Esophagus (tissue), 2 donors: ENCODE measurements around the gene RBM12. TPM values are rescaled to one million over a fixed set of nuclear protein-coding genes. Genes with fewer than 3 reads are reported as not detected.
"Not testable (repeated sequence)": the region's sequence is repeated elsewhere in the genome, so short reads cannot be mapped to it uniquely, and the experiment has no call there.

Experiments
- H3K27ac ChIP-seq, 2 donors: one replicate each; pipeline ENCODE4 v1.5.1; 2013; ENCODE audit warnings: low read depth in 2 of 2, mild to moderate bottlenecking in 2 of 2, inconsistent platforms in 1 of 2, low read length in 1 of 2, moderate library complexity in 1 of 2
- H3K27me3 ChIP-seq, 2 donors: one replicate each; pipeline ENCODE4 v1.6.1; 2013; ENCODE audit warnings: low read length in 2 of 2, control low read depth in 1 of 2, mild to moderate bottlenecking in 1 of 2; ENCODE audit not compliant: insufficient read depth in 2 of 2, control insufficient read depth in 1 of 2
- H3K36me3 ChIP-seq, 2 donors: one replicate each; pipeline ENCODE4 v1.6.1; 2013; ENCODE audit warnings: low read length in 1 of 2; ENCODE audit not compliant: control insufficient read depth in 2 of 2, insufficient read depth in 2 of 2
- H3K4me1 ChIP-seq, 2 donors: one replicate each; pipeline ENCODE4 v1.6.1; 2013; ENCODE audit warnings: low read length in 1 of 2; ENCODE audit not compliant: control insufficient read depth in 2 of 2, insufficient read depth in 2 of 2
- H3K4me3 ChIP-seq, 2 donors: one replicate each; pipeline ENCODE4 v1.5.1; 2013; ENCODE audit warnings: low read length in 2 of 2, mild to moderate bottlenecking in 2 of 2, low read depth in 1 of 2, moderate library complexity in 1 of 2
- H3K9me3 ChIP-seq, 2 donors: one replicate each; pipeline ENCODE4 v1.6.1; 2013; ENCODE audit warnings: mild to moderate bottlenecking in 2 of 2, low read depth in 1 of 2, low read length in 1 of 2, moderate library complexity in 1 of 2; ENCODE audit not compliant: control insufficient read depth in 2 of 2, insufficient read depth in 1 of 2
- WGBS, 2 donors: extraction: QIAGEN DNeasy Blood & Tissue Kit; methylation state at CpG; one replicate each; pipeline ENCODE4 v1.1.7; 2013; 5-methylcytosine and 5-hydroxymethylcytosine counted together
- polyA plus RNA-seq, 2 donors: library from polyadenylated mRNA; stranded (reverse); fragments of 200-250 nt; gene quantifications; one replicate each; pipeline ENCODE4 v1.2.3, GENCODE V29; 2013
- donor health status: healthy with polysubstance abuse.
- donor health status: Bipolar disorder and iron deficiency.

RBM12 gene
- polyA plus RNA-seq, 2 donors, result 9.4 to 15.3 TPM

DNA sequence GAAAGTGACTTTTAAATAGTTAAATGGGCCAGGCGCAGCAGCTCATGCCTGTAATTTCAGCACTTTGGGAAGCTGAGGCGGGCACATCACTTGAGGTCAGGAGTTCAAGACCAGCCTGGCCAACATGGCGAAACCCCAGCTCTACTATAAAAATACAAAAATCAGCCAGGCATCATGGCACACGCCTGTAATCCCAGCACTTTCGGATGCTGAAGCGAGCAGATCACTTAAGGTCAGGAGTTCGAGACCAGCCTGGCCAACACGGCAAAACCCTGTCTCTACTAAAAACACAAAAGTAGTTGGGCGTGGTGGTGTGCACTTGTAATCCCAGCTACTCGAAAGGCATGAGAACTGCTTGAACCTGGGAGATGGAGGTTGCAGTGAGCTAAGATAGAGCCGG lies 41.2 kb upstream of the RBM12 start:
- H3K4me1 ChIP-seq, result not testable (repeated sequence)
- 88 to 92% methylated on average over 11 of the region's 11 CpGs for WGBS, 2 donors

DNA sequence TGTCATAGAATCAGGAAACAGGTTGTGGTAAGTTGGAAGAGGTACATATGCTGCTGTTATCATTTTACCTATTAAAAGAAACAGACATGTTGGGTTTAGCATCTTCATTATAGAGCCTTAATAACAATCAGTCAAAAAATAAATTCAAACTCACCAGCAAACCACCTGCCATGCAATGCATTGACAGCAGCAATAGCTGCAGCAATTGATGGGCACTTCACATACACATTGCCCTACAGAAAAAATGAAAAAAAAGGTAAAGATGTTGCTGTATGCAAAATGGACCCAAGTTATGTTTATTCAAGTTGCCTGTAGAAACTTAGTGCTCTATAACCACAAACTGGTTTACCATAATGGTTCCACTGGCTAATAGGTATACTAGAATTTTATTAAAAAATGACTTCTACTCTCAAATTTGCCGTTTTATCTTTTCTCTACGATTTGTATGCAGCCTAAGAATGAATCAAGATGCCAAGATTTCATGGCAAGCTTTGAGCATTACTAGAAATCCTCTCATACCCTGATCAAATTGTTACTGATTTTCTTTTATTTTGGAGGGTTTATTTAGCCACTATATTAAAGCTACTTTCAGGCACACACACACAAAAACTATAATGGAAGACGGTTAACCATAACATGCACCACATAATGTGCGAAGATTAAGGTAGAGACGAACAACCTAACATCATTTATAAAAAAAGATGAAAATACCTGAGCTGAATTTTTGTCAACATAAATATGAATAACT lies 40.0 kb upstream of the RBM12 start:
- peaks cover 0 to 12% of the 10 kb centered on the region in 2 donors for H3K36me3 ChIP-seq
- no peak overlapping the region for H3K4me3 ChIP-seq
- H3K27ac ChIP-seq, result no peak overlapping the region
- no peaks in the 10 kb centered on the region for H3K27me3 ChIP-seq
- no peaks in the 10 kb centered on the region for H3K9me3 ChIP-seq
- no peaks in the 10 kb centered on the region for H3K4me1 ChIP-seq
- 84 to 86% methylated on average over 5 of the region's 5 CpGs for WGBS, 2 donors

More for the DNA sequence above, 41.2 kb upstream of the RBM12 start:
- H3K9me3 ChIP-seq, H3K27ac ChIP-seq, H3K27me3 ChIP-seq, H3K4me3 ChIP-seq: not testable (repeated sequence)
- H3K36me3 ChIP-seq, result peaks cover 4 to 12% of the 10 kb centered on the region in 2 donors

DNA sequence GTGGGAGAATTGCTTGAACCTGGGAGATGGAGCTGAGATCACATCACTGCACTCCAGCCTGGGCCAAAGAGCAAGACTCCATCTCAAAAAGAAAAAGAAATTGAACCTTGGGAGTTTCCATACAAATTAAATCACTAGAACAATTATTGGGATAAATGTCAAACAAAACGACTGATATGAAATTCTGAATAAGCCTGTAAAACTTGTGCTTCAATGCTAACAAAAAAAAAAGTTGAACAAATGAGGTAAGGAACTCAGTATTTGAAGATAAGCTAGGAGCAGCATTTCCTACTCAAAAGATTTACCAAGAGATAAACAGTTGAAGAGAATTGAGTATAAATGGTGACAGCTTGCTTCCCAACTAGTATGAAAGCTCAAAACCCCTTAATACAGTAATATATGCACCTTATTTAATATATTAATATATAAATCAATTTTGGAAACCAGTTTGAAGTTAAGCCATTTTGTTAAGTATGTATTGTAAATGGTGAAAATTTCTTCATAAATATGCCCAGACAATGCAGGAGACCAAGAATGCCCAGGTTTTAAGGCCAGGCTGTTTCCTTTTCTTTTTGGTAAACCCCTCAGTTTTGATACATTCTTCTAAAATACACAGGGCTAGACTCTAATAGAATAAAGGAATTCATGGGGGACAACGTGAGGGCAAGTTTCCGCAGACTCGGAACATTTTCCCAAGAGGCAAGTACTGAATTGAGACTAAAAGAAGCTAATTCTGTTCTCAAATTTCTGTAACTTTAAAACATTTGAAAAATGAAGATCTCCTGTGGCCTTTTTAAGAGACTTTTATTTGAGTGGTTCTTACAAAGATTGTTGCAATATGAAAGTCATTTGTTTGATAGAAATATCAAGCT lies 38.4 kb upstream of the RBM12 start:
- Histone ChIP-seq H3K36me3 (peaks cover 0 to 12% of the 10 kb centered on the region in 2 donors), H3K27me3 (no peaks in the 10 kb centered on the region), H3K9me3 (peaks cover 0 to 2% of the 10 kb centered on the region in 2 donors), H3K4me1 (peaks cover 4% of the 10 kb centered on the region in 2 donors), H3K27ac (no peak overlapping the region), H3K4me3 (no peak overlapping the region)
- WGBS, 2 donors, result 62 to 66% methylated on average over 4 of the region's 4 CpGs

DNA sequence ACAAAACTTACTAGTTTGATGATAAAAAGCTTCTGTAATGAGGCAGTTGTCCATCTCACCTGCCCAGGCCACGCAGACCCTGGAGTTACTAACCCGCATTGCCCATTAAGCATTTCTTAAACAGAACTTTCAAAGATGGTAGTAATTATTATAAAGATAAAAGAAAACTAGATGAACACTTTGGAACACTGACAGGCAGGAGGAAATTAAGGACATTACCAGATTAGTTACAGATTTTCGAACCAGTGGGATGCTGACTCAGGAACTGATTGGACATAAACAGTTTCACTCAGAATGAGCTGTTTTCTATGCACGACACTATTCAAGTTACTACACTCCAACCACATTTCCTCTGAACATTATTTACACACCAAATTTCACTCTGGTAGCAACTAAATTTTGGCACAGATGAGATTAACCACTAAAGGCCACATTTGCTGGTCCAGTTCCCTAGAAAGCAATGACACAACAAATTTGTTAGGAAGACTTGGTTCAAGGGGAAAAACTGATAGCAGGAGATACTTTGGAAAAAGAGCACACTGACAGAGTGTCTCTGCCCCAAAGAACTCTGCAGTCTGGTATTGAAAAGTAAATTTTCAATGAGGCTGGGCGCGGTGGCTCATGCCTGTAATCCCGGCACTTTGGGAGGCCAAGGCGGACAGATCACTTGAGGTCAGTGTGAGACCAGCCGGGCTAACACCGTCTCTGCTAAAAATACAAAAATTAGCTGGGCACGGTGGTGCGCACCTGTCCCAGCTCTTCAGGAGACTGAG lies 37.5 kb upstream of the RBM12 start:
- H3K4me1 ChIP-seq, result peaks cover 4 to 9% of the 10 kb centered on the region in 2 donors

DNA sequence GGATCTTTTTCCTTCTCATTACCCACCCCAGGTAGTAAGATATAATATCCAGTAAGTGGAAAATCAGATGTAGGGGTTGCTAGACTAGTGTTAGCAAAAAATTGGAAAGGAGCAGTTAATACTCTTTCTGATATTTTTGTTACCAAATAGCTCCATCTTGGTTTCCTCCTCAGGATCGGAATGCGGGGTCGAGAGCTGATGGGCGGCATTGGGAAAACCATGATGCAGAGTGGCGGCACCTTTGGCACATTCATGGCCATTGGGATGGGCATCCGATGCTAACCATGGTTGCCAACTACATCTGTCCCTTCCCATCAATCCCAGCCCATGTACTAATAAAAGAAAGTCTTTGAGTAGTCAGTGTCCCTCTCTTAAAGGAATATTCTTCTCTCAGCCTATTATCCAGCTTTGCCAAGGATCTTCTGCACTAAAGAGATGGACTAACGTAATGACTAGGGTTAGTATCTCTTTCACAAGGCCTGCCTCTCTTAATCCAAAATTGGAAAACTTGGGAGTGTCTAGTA lies 36.0 kb upstream of the RBM12 start:
- Histone ChIP-seq H3K4me3 (peak overlapping the region in 1 of 2 donors; percentile 75), H3K27me3 (no peaks in the 10 kb centered on the region), H3K4me1 (peaks cover 4 to 9% of the 10 kb centered on the region in 2 donors), H3K27ac (no peak overlapping the region), H3K36me3 (peaks cover 0 to 8% of the 10 kb centered on the region in 2 donors), H3K9me3 (peaks cover 0 to 2% of the 10 kb centered on the region in 2 donors)
- WGBS, 2 donors, result 88 to 92% methylated on average over 7 of the region's 7 CpGs

More for the DNA sequence above, 37.5 kb upstream of the RBM12 start:
- Histone ChIP-seq H3K9me3 (peaks cover 0 to 2% of the 10 kb centered on the region in 2 donors), H3K27me3 (no peaks in the 10 kb centered on the region), H3K4me3 (no peak overlapping the region), H3K27ac (peak overlapping the region in 1 of 2 donors; percentile 3), H3K36me3 (peaks cover 0 to 12% of the 10 kb centered on the region in 2 donors)
- 80 to 82% methylated on average over 12 of the region's 12 CpGs for WGBS, 2 donors

DNA sequence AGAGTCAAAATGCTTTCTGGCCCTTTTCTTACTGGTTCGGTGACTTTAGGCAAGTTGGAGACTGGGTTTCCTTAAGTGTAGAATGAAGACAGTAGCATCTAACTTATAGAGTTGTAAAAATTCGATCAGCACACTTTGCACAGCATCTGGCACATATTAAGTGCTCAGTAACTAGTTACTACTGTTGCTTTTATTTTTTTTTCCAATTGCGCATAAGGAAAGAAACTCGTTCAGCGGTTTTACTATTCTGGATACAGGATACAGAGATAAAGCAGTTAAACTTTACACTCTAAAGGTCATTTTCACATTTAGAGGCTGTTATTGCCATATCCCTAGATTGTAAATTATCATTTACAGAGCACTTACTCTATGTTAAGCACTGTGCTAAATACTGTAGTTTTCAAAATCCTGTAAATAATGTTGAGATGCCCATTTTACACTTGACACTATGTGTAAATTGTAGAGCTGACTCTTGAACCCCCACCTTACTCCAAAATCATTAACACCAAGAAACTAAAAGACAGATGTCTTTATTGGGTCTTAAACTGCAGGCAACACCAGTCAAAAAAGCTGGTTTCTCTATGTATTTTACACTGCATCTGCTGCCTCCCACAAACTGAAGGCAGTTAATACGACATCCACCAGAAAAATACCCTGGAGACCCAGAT lies 35.4 kb upstream of the RBM12 start:
- WGBS, 2 donors, result 18 to 19% methylated on average over 6 of the region's 6 CpGs
- Histone ChIP-seq H3K36me3 (peaks cover 0 to 11% of the 10 kb centered on the region in 2 donors), H3K4me3 (peak overlapping the region; percentile 75 to 96), H3K27me3 (no peaks in the 10 kb centered on the region), H3K27ac (peak overlapping the region; percentile 94 to 98), H3K4me1 (peaks cover 4 to 9% of the 10 kb centered on the region in 2 donors), H3K9me3 (peaks cover 0 to 2% of the 10 kb centered on the region in 2 donors)

DNA sequence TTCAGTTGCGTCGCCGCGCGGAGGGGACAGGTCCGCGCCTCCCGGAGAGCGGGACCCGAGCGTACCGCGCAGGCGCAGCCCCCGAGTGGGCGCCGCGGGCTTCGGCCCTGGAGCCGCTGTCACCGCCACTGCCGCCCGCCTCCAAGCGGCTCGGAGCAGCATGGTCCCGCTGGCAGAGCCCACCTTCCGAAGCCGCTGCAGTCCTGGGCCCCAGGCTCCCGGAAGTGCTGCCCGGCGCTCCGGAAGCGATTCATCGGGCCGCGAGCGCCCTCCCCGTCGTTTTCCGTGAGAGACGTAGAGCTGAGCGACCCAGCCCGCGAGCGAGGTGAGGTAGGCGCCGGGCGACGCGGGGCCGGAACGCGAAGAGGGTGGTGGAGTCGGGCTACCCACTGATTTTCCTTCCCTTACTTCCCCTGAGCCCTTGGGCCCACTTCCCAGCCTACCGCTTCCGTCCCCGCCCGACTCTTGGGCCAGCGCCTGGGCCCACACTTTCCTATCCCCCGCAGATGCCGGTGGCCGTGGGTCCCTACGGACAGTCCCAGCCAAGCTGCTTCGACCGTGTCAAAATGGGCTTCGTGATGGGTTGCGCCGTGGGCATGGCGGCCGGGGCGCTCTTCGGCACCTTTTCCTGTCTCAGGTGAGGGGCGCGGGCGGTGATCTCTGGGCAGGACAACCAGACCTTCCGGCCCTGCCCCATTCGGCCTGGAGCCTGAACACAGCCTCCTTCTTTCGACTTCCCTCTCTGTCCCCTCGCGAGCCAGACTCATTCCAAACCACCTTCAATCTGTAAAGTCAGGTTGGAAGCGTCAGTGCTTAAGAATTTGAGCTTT lies 34.6 kb upstream of the RBM12 start, which contains the start of the genes NFS1 and ROMO1:
TSS of gene NFS1 (minus strand) at position 226 of the 830 bp plus-strand sequence. CDS start at position 162, 64 bp downstream.
TSS of gene ROMO1 (plus strand) at position 279 of the 830 bp plus-strand sequence. CDS start at position 507, 228 bp downstream.
- Histone ChIP-seq H3K4me3 (peak within 1 kb of the TSS; percentile 75 to 96), H3K27ac (peak within 1 kb of the TSS; percentile 94 to 98), H3K4me1 (peaks cover 4 to 9% of the 10 kb centered on the region in 2 donors), H3K36me3 (peaks cover 0 to 12% of the 10 kb centered on the region in 2 donors), H3K27me3 (no peaks in the 10 kb centered on the region), H3K9me3 (peaks cover 0 to 2% of the 10 kb centered on the region in 2 donors)
- 0% methylated on average over 69 to 81 of the region's 81 CpGs for WGBS, 2 donors
